ENCODE results near the gene LMBRD1. TPM values are rescaled to one million over a fixed set of nuclear protein-coding genes. Genes with fewer than 3 reads are reported as not detected.

The LMBRD1 gene
- total RNA-seq, 1 donor from 2014 or later, result 40.7 TPM

DNA sequence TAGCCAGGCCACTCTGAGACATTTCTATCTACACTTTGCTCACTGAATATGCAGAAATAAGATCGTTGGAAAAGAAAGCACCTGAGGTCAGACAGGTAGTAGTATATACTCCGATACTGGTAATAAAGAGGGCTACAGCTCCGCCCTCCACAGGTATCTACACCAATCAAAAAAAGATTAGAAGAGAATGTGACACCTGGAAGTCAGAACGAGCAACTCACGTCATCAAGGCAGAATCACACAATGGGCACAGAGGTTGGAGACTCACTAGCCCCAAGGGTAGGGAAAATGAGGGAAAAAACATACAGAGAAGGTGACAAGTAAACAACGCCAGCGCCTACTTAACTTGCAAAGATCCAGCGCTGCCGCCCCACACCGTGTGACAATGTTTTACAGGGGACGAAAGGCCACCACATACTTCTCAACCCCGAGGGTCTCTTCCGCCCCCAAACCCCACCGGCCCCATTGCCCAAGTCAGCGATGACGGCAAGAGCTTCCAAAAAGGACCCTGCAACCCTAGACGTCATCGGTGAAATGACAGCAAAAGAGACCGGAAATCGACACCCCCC, 653 bp downstream of the LMBRD1 start:
- H3K4me3 Mint-ChIP-seq (ENCODE audit: unreplicated experiment), result peak overlapping the region; percentile 84
- H3K4me1 Mint-ChIP-seq (ENCODE audit: unreplicated experiment), result peaks cover 21% of the 10 kb centered on the region
- H3K27me3 Mint-ChIP-seq (ENCODE audit: unreplicated experiment), result no peaks in the 10 kb centered on the region
- H3K36me3 Mint-ChIP-seq (ENCODE audit: unreplicated experiment), result no peaks in the 10 kb centered on the region
- H3K9me3 Mint-ChIP-seq (ENCODE audit: unreplicated experiment), result peaks cover 7% of the 10 kb centered on the region
- TF ChIP-seq, protein P1, sequence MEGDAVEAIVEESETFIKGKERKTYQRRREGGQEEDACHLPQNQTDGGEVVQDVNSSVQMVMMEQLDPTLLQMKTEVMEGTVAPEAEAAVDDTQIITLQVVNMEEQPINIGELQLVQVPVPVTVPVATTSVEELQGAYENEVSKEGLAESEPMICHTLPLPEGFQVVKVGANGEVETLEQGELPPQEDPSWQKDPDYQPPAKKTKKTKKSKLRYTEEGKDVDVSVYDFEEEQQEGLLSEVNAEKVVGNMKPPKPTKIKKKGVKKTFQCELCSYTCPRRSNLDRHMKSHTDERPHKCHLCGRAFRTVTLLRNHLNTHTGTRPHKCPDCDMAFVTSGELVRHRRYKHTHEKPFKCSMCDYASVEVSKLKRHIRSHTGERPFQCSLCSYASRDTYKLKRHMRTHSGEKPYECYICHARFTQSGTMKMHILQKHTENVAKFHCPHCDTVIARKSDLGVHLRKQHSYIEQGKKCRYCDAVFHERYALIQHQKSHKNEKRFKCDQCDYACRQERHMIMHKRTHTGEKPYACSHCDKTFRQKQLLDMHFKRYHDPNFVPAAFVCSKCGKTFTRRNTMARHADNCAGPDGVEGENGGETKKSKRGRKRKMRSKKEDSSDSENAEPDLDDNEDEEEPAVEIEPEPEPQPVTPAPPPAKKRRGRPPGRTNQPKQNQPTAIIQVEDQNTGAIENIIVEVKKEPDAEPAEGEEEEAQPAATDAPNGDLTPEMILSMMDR (IDR thresholded peaks at IDR 0.05), result no peak
- H3K27ac Mint-ChIP-seq (ENCODE audit: unreplicated experiment), result peak overlapping the region; percentile 91
- no peak for DNase-seq (ENCODE audit: extremely low spot score, unreplicated experiment)

DNA sequence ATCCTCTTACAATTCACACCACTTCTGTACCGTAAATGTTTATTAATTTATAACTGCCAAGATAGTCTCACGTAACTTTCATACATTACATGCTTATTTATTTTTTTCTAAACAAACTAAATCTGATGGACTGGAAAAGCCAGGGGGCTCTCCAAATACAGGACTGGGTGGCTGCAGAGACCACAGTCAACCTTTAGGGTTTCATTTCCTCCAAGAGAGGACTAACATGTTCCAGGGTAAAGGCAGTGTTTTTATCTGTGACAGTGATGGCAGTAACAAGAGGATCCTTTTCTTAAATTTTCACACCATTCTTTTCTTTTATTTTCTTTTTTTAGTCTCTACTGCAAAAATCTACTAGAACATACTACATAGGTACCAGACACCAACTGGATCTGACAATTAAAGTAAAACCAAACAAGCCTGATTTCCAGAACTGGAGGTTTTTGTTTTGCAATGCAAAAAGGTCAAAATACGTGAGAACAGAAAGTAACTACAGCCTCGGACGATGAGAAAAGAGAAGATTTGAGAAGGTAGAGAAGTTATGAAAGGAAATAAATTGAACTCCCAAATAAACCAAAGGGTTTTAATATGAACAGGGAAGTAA, 1.2 kb downstream of the LMBRD1 start:
- DNase-seq (ENCODE audit: extremely low spot score, unreplicated experiment), result no peak
- H3K27me3 Mint-ChIP-seq (ENCODE audit: unreplicated experiment), result no peaks in the 10 kb centered on the region
- no peaks in the 10 kb centered on the region for H3K36me3 Mint-ChIP-seq (ENCODE audit: unreplicated experiment)
- TF ChIP-seq, protein P1 (IDR thresholded peaks at IDR 0.05), result no peak
- peak overlapping the region; percentile 91 for H3K27ac Mint-ChIP-seq (ENCODE audit: unreplicated experiment)
- H3K4me1 Mint-ChIP-seq (ENCODE audit: unreplicated experiment), result peaks cover 21% of the 10 kb centered on the region
- peak overlapping the region; percentile 84 for H3K4me3 Mint-ChIP-seq (ENCODE audit: unreplicated experiment)
- H3K9me3 Mint-ChIP-seq (ENCODE audit: unreplicated experiment), result peaks cover 7% of the 10 kb centered on the region

DNA sequence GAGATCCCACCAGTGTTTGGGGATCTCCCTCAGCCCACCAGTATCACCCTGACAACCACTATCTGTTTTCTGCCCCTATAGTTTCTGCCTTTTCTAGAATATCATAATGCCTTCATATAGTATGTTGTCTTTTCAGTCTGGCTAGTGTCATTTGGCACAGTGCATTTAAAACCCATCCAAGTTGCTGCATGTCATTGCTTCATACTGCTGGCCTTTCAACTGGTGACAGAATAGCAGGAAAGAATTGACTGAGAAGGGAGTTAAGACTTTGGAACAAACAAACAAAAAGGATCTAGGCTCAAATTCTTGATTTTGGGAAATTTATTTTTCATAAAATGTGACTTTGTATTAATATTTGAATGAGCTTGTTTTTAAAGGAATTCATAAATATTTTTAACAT, 4.5 kb downstream of the LMBRD1 start:
- peaks cover 10% of the 10 kb centered on the region for H3K36me3 Mint-ChIP-seq (ENCODE audit: unreplicated experiment)
- no peak overlapping the region for H3K4me3 Mint-ChIP-seq (ENCODE audit: unreplicated experiment)
- H3K27me3 Mint-ChIP-seq (ENCODE audit: unreplicated experiment), result no peaks in the 10 kb centered on the region
- TF ChIP-seq, protein P1 (IDR thresholded peaks at IDR 0.05), result no peak
- peaks cover 2% of the 10 kb centered on the region for H3K9me3 Mint-ChIP-seq (ENCODE audit: unreplicated experiment)
- DNase-seq (ENCODE audit: extremely low spot score, unreplicated experiment), result no peak
- no peak overlapping the region for H3K27ac Mint-ChIP-seq (ENCODE audit: unreplicated experiment)
- H3K4me1 Mint-ChIP-seq (ENCODE audit: unreplicated experiment), result peaks cover 16% of the 10 kb centered on the region

DNA sequence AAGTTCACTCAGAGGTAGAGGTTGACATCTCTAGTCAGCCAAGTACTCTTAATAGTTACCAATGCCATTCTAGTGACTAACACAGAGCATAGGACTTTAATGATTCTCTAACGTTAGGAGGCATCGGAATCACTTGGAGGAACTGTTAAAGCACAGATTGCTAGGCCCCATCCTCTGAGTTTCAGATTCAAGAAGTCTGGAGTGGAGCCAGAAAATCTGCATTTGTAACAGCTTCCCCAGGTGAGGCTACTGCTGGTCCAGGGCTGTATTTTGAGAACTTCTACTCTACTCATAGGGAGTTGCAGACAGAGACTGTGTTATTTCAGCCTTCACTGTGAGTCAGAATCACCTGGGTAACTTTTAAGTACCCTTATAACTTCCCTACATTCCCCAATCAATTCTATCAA, 5.7 kb downstream of the LMBRD1 start:
- H3K27me3 Mint-ChIP-seq (ENCODE audit: unreplicated experiment), result no peaks in the 10 kb centered on the region
- no peak for DNase-seq (ENCODE audit: extremely low spot score, unreplicated experiment)
- no peaks in the 10 kb centered on the region for H3K9me3 Mint-ChIP-seq (ENCODE audit: unreplicated experiment)
- H3K4me3 Mint-ChIP-seq (ENCODE audit: unreplicated experiment), result no peak overlapping the region
- peaks cover 11% of the 10 kb centered on the region for H3K4me1 Mint-ChIP-seq (ENCODE audit: unreplicated experiment)
- H3K27ac Mint-ChIP-seq (ENCODE audit: unreplicated experiment), result no peak overlapping the region
- TF ChIP-seq, protein P1 (IDR thresholded peaks at IDR 0.05), result no peak
- H3K36me3 Mint-ChIP-seq (ENCODE audit: unreplicated experiment), result peaks cover 13% of the 10 kb centered on the region

DNA sequence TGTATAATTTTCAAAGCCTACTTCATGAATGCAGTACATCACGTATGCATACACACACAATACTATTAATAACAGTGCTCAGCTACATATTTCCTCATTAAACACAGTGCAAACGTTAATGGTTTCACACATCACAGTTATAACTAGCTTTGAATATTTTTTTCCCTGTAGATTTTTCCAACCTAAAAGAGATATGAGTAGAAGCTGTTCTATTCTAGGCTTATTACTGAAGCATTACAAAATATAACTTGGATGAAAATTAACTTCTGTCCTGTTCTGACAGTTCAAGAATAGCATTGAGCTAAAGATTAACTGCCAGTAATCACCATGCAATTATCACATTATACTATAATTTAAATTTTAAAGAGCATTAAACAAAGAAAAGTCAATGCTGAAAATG, 6.2 kb downstream of the LMBRD1 start:
- Mint-ChIP-seq H3K36me3 (ENCODE audit: unreplicated experiment) (peaks cover 13% of the 10 kb centered on the region), H3K4me3 (ENCODE audit: unreplicated experiment) (no peak overlapping the region), H3K27me3 (ENCODE audit: unreplicated experiment) (no peaks in the 10 kb centered on the region), H3K27ac (ENCODE audit: unreplicated experiment) (no peak overlapping the region), H3K9me3 (ENCODE audit: unreplicated experiment) (no peaks in the 10 kb centered on the region), H3K4me1 (ENCODE audit: unreplicated experiment) (peaks cover 7% of the 10 kb centered on the region)
- no peak for DNase-seq (ENCODE audit: extremely low spot score, unreplicated experiment)
- TF ChIP-seq, protein P1 (IDR thresholded peaks at IDR 0.05), result no peak

Data from osteocyte (in vitro differentiated cells).